Panc1 (cell line): ENCODE data around the gene WRAP73. TPM values are rescaled to one million over a fixed set of nuclear protein-coding genes. Genes with fewer than 3 reads are reported as not detected.

Experiments used
- ATAC-seq: fragments of 200-7000 bp; cut with Tn5 transposase; 2 replicates; pipeline ENCODE4 v1.9.1; 2020; ENCODE audit warnings: mild to moderate bottlenecking, moderate library complexity
- BruUV-seq: library from RNA; stranded (reverse); fragments of 400-500 nt; replicated peaks from 2 replicates; lab custom pipeline; 2021; lab: Mats Ljungman, UMichigan
- CTCF ChIA-PET: fragments of 300-600 bp; sonication (Branson Sonifier 250); formaldehyde crosslinking; loops from one replicate; lab custom pipeline; 2022; ENCODE audit warnings: antibody characterized with exemption; lab: Charles Lee
- POLR2A ChIA-PET: fragments of 300-600 bp; sonication (Branson Sonifier 250); formaldehyde crosslinking; loops from one replicate; lab custom pipeline; 2022; ENCODE audit warnings: antibody characterized with exemption; lab: Charles Lee
- DNase-seq: peaks from one replicate; pipeline ENCODE4 v3.0.0-alpha.2; 2010; ENCODE audit warnings: low read depth, low spot score
- H3K27ac ChIP-seq: 2 replicates; pipeline ENCODE4 v1.5.1; 2011; ENCODE audit warnings: mild to moderate bottlenecking, low read length, inconsistent platforms
- H3K27me3 ChIP-seq: fragments of 200-500 bp; sonication (Bioruptor generic); 2 replicates; pipeline ENCODE4 v1.6.0; 2014; ENCODE audit warnings: low read length, inconsistent platforms; ENCODE audit not compliant: control insufficient read depth, insufficient read depth
- H3K36me3 ChIP-seq: fragments of 200-500 bp; sonication (Bioruptor generic); 2 replicates; pipeline ENCODE4 v1.5.1; 2014; ENCODE audit warnings: inconsistent platforms, mild to moderate bottlenecking, low read length, moderate library complexity; ENCODE audit not compliant: control insufficient read depth, insufficient read depth
- H3K4me1 ChIP-seq: 2 replicates; pipeline ENCODE4 v1.5.1; 2011; ENCODE audit warnings: inconsistent platforms, mild to moderate bottlenecking, low read length, moderate library complexity; ENCODE audit not compliant: control insufficient read depth, insufficient read depth
- H3K4me3 ChIP-seq, 2 experiments: 2 replicates each; pipeline ENCODE4 v1.5.1; 2011 to 2012; ENCODE audit warnings: low read depth in 2 of 2, low read length in 2 of 2, mild to moderate bottlenecking in 2 of 2, inconsistent platforms in 1 of 2, moderate library complexity in 1 of 2
- H3K9me3 ChIP-seq: fragments of 200-500 bp; sonication (Bioruptor generic); 2 replicates; pipeline ENCODE4 v1.5.1; 2014; ENCODE audit warnings: low read depth, mild to moderate bottlenecking, inconsistent platforms, low read length, moderate library complexity; ENCODE audit not compliant: control insufficient read depth, insufficient read depth
- POLR2AphosphoS5 ChIP-seq: IDR thresholded peaks from 2 replicates; pipeline ENCODE4 v1.6.1; 2012; ENCODE audit warnings: mild to moderate bottlenecking, low read depth, low read length, moderate library complexity
- SIN3A ChIP-seq: IDR thresholded peaks from 2 replicates; pipeline ENCODE4 v1.6.1; 2012; ENCODE audit warnings: low read depth, mild to moderate bottlenecking, low read length, moderate library complexity, borderline replicate concordance; ENCODE audit not compliant: insufficient read depth
- TCF7L2 ChIP-seq: IDR thresholded peaks from 2 replicates; pipeline ENCODE4 v1.6.1; 2011; ENCODE audit warnings: mild to moderate bottlenecking, low read depth, low read length, inconsistent platforms
- in situ Hi-C: cut with HindIII; loops from 2 replicates; pipeline ENCODE4 v1.10.0; 2016; ENCODE audit warnings: low sequenced_read_pairs, low pct_unique_long_range_greater_than_20kb
- intact Hi-C: fragments of 100-400 bp; cut with micrococcal nuclease; formaldehyde crosslinking; loops from one replicate; pipeline ENCODE4 v1.10.0; 2022; ENCODE audit not compliant: unreplicated experiment
- total RNA-seq: library from RNA; stranded (reverse); gene quantifications from one replicate; pipeline ENCODE4 v1.2.1, GENCODE V29; 2021; ENCODE audit not compliant: unreplicated experiment
- TF ChIP-seq, protein P1 (sequence below), 2 experiments: IDR thresholded peaks; 2 replicates each; pipeline ENCODE4 v1.6.1; 2011 to 2012; ENCODE audit warnings: low read depth in 2 of 2, control low read depth in 1 of 2, low read length in 1 of 2, mild to moderate bottlenecking in 1 of 2, moderate library complexity in 1 of 2; ENCODE audit not compliant: insufficient read depth in 1 of 2
- TF ChIP-seq, protein P2 (sequence below): fragments of 450-650 bp; IDR thresholded peaks from 2 replicates; pipeline ENCODE4 v1.5.1; 2017; ENCODE audit warnings: mild to moderate bottlenecking

Gene WRAP73
- total RNA-seq, 1 experiment from 2014 or later, result 27.1 TPM

DNA sequence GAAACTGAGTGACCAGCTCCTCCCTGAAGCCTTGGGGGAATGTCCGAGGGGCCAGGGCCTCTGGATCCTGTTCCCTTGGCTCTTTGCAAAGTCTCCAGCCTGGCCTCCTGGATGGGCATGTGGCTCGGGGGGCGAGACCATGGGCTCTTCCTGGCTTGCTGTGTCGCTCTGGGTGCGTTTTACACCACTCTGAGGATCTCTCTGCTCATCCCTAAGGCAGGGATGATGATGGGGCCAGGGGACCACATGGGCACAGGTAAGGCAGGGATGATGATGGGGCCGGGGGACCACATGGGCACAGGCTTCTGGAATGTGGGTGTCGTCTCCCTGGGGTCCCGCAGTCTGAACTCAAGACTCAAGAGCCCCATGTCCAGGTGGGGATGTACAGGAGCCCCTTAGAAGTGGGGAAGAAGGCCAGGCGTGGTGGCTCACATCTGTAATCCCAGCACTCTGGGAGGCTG is 20.1 kb upstream of the WRAP73 start:
- Histone ChIP-seq H3K27me3 (no peaks in the 10 kb centered on the region), H3K36me3 (no peaks in the 10 kb centered on the region), H3K4me3 (no peak overlapping the region), H3K4me1 (peaks cover 35% of the 10 kb centered on the region), H3K9me3 (no peaks in the 10 kb centered on the region), H3K27ac (no peak overlapping the region)
- TF ChIP-seq SIN3A, result no peak
- TF ChIP-seq TCF7L2, result no peak
- TF ChIP-seq, protein P1, sequence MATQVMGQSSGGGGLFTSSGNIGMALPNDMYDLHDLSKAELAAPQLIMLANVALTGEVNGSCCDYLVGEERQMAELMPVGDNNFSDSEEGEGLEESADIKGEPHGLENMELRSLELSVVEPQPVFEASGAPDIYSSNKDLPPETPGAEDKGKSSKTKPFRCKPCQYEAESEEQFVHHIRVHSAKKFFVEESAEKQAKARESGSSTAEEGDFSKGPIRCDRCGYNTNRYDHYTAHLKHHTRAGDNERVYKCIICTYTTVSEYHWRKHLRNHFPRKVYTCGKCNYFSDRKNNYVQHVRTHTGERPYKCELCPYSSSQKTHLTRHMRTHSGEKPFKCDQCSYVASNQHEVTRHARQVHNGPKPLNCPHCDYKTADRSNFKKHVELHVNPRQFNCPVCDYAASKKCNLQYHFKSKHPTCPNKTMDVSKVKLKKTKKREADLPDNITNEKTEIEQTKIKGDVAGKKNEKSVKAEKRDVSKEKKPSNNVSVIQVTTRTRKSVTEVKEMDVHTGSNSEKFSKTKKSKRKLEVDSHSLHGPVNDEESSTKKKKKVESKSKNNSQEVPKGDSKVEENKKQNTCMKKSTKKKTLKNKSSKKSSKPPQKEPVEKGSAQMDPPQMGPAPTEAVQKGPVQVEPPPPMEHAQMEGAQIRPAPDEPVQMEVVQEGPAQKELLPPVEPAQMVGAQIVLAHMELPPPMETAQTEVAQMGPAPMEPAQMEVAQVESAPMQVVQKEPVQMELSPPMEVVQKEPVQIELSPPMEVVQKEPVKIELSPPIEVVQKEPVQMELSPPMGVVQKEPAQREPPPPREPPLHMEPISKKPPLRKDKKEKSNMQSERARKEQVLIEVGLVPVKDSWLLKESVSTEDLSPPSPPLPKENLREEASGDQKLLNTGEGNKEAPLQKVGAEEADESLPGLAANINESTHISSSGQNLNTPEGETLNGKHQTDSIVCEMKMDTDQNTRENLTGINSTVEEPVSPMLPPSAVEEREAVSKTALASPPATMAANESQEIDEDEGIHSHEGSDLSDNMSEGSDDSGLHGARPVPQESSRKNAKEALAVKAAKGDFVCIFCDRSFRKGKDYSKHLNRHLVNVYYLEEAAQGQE (IDR thresholded peaks at IDR 0.05; ENCODE audit: insufficient read depth in 1 of 2, low read depth in 2 of 2, low read length in 1 of 2), result no peak
- in situ Hi-C loops, result no loop called here
- no peak for DNase-seq
- no peak for ATAC-seq
- intact Hi-C loops, result no loop called here
- POLR2A ChIA-PET, result no interaction called here
- CTCF ChIA-PET, result no interaction called here
- BruUV-seq, result no TSS peak

DNA sequence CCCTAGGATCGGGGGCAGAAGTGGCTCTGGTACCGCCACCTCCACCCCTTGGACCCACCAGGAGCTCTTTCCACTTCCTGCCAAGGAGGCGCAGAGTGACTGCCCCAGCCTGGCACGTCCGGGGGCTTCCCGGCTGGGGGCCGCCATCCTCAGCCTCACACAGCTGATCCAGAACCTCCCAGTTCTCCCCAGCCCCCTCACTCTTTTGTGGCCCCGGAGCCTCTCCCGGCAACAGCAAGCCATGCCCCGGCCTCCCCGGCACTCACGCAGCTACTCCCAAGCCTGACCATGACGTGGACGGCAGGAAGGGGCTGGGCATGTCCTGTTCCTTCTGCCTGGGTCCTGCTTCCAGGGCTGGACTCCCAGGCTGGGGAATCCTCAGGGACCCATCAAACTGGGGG is 19.5 kb upstream of the WRAP73 start:
- no peak for ATAC-seq
- POLR2A ChIA-PET, result no interaction called here

More for the DNA sequence above, 19.5 kb upstream of the WRAP73 start:
- H3K4me1 ChIP-seq, result peaks cover 34% of the 10 kb centered on the region
- no peak overlapping the region for H3K4me3 ChIP-seq
- DNase-seq, result no peak
- CTCF ChIA-PET, result no interaction called here
- in situ Hi-C loops, result no loop called here
- intact Hi-C loops, result no loop called here
- H3K9me3 ChIP-seq, result no peaks in the 10 kb centered on the region
- no TSS peak for BruUV-seq
- TF ChIP-seq POLR2AphosphoS5, result no peak
- TF ChIP-seq, protein P1 (IDR thresholded peaks at IDR 0.05; ENCODE audit: insufficient read depth in 1 of 2, low read depth in 2 of 2, low read length in 1 of 2), result no peak
- TF ChIP-seq SIN3A, result no peak
- TF ChIP-seq, protein P2, sequence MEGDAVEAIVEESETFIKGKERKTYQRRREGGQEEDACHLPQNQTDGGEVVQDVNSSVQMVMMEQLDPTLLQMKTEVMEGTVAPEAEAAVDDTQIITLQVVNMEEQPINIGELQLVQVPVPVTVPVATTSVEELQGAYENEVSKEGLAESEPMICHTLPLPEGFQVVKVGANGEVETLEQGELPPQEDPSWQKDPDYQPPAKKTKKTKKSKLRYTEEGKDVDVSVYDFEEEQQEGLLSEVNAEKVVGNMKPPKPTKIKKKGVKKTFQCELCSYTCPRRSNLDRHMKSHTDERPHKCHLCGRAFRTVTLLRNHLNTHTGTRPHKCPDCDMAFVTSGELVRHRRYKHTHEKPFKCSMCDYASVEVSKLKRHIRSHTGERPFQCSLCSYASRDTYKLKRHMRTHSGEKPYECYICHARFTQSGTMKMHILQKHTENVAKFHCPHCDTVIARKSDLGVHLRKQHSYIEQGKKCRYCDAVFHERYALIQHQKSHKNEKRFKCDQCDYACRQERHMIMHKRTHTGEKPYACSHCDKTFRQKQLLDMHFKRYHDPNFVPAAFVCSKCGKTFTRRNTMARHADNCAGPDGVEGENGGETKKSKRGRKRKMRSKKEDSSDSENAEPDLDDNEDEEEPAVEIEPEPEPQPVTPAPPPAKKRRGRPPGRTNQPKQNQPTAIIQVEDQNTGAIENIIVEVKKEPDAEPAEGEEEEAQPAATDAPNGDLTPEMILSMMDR, result no peak
- no peaks in the 10 kb centered on the region for H3K36me3 ChIP-seq
- no peaks in the 10 kb centered on the region for H3K27me3 ChIP-seq
- no peak overlapping the region for H3K27ac ChIP-seq
